Cardiac fibroblast (primary cell): ENCODE results near the gene DIAPH3.

Experiments used
- DNase-seq, 2 donors: peaks; one replicate each; pipeline versions ENCODE4 v3.0.0 to v3.0.0-alpha.2; 2010; ENCODE audit warnings: low read depth in 2 of 2
- H3K4me3 ChIP-seq, 2 donors: replicated peaks in 1 of 2; 1 replicate in 1 of 2; 2 replicates in 1 of 2; pipeline ENCODE4 v1.5.1; 2011; ENCODE audit warnings: low read depth in 2 of 2, low read length in 2 of 2, mild to moderate bottlenecking in 2 of 2, moderate library complexity in 1 of 2
- TF ChIP-seq, protein P1 (sequence below): IDR thresholded peaks from one replicate; pipeline ENCODE4 v1.5.1; 2011; ENCODE audit warnings: low read depth, mild to moderate bottlenecking, low read length, inconsistent platforms

The DIAPH3 gene

DNA sequence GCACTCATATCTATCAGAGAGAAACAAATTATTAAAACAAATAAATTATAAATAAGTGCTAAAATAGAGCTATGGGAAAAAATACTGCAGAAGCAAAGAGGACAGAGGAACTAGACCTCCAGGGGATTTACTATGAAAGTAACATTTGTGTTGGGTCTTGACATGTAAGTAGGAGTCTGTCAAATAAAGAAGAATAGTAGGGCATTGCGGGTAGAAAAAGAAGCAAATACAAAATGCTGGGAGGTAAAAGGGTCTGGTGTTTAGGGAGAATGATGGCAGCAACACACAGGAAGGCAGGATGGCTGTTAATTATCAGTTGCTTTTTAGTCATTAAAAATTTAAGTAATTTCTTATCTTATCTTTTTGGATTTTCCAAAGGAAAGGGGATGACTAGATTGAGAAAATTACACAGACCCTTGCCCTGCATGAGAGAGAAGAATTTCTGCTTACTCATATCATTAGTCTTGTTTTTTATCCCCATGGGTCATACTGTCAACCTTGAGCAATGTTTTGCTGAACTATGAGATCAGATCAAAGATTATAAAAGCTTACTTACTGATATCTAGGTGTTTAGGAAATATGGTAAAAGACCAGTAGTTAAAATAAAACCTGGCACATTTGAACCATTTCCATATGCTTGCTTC is 472.7 kb downstream of the DIAPH3 start:
- TF ChIP-seq, protein P1, sequence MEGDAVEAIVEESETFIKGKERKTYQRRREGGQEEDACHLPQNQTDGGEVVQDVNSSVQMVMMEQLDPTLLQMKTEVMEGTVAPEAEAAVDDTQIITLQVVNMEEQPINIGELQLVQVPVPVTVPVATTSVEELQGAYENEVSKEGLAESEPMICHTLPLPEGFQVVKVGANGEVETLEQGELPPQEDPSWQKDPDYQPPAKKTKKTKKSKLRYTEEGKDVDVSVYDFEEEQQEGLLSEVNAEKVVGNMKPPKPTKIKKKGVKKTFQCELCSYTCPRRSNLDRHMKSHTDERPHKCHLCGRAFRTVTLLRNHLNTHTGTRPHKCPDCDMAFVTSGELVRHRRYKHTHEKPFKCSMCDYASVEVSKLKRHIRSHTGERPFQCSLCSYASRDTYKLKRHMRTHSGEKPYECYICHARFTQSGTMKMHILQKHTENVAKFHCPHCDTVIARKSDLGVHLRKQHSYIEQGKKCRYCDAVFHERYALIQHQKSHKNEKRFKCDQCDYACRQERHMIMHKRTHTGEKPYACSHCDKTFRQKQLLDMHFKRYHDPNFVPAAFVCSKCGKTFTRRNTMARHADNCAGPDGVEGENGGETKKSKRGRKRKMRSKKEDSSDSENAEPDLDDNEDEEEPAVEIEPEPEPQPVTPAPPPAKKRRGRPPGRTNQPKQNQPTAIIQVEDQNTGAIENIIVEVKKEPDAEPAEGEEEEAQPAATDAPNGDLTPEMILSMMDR = no peak
- peak in 1 of 2 donors; percentile 54 for DNase-seq
- H3K4me3 ChIP-seq = no peak overlapping the region

DNA sequence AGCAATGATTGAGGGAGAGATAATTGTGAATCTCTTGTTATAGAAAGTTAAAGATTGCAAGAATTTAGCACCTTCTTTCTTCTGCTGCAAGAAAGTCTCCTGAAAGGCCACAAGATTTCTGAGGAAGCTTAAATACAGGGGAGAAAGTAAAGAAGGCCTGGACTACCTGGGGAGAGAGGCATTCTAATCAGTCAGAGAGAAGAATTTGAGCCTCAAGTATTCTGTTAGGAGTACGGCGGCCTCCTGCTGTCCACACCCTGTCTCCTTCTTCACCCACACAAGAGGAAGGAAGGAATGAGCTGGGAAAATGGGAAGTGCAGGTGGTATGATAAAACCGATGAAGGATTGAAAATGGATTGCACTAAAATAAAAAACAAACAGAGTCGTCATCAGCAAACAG is 474.7 kb downstream of the DIAPH3 start:
- no peak overlapping the region for H3K4me3 ChIP-seq
- TF ChIP-seq, protein P1 = no peak
- DNase-seq = no peak

DNA sequence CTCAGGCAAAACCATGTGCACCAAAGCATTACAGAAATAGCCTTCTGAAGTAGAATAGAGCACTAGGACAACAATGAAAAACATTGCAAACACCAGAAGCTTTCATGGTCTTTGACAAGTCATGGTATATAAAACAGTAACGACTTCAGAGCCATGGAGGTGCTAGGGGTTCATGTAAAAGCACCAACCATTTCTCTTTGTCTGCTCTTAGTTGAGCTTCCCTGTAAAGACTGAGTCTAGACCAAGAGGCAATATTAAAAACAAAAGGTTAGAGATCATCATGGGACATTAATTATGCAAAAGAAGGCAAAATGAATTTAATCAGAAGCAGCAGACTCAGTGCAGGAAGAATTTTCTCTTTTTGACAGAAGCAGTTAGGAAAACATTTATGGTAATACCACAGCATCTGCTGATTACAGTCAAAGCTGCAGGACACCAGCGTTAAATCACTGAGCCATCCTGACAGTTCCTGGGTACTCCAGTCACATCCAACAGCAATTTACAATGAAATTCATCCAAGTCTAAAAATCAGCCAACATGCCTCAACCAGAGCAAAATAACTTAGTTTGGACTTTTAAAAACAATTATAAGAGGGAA is 476.8 kb downstream of the DIAPH3 start:
- H3K4me3 ChIP-seq = no peak overlapping the region
- TF ChIP-seq, protein P1 = no peak
- DNase-seq = no peak

DNA sequence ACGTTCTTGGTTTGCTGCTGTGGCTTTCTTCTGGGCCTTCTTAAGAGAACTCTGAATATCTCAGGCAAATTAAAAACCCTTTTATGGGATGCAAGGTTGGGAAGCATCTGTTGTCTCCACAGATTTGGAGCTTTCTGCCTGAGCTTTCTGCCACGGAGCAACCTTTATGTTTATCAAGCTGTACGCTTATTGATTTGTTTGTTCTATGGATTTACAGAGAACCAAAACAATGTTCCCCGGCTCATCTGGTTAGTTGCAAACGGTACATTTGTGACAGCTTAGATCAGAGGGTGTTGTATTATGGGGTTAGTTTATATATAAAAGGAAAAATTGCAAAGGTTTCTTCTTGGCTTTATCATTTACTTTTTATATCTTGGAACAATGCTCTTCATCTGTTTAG is 479.6 kb downstream of the DIAPH3 start:
- TF ChIP-seq, protein P1 = no peak
- no peak for DNase-seq
- no peak overlapping the region for H3K4me3 ChIP-seq

DNA sequence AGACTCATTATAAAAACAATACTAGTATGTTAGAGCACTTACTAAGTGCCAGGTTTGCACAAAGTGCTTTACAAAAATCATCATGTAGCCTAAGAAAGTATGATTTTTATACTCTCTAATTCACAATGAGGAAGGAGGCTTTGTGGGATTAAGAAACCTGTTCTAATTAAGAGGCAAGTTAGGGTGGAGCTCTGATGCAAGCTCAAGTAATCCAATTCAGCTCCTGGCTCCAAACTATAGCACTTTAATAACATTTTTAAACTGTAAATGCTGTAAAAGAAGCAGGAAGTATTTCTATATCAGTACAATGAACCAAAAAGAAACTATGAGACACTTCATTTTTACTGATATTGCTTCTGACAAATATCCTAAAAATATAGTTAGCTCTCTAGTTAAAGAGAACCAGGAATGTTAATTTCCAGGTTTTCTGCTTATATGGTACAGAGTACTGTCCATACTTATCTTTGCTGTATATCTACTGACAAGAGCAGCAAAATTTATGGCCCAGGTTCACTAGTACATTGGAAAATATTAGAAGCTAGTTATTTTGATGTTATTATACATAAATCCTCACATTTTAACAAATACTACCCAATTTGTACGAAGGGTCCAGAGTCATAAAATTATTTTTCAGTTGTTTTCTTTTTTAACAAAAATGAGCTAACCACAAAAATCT is 482.0 kb downstream of the DIAPH3 start:
- DNase-seq = no peak
- TF ChIP-seq, protein P1 = no peak
- no peak overlapping the region for H3K4me3 ChIP-seq

DNA sequence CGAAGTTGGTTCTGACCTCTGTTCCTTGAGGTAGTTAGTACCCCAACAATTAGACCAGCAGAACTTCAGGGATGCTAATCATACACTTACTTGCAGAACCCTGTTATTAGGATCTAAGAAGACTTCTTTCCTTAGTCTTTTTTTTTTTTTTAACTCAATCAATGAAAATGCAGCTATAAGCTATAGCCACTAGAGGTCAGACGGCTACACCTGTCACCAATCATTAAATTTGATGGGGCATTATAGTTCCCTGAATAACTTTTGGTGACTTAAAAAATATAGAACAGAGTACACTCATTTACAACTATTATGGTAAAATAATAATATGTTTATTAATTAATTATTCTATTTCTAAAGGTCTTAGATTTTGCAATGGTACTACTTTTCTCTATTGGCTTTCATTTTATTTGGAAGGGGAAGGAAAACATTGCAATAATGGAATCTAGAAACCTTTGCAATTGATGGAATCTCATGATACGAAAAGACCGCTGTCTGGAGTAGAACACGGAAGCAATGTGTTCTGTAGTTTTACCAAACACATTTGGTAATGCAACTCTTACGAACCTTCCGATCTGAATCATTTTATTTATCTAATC is 483.2 kb downstream of the DIAPH3 start:
- peak; percentile 45 to 55 for DNase-seq
- TF ChIP-seq, protein P1 = peak; percentile 71

More for the DNA sequence above, 483.2 kb downstream of the DIAPH3 start:
- H3K4me3 ChIP-seq = no peak overlapping the region
